HG03354 (cell line): Measurements from ENCODE around the gene TIAM2.
"Not testable (repeated sequence)": the region's sequence is repeated elsewhere in the genome, so short reads cannot be mapped to it uniquely, and the experiment has no call there.

Source experiments
- ATAC-seq: cut with Tn5 transposase; IDR thresholded peaks from one replicate; pipeline ENCODE4 v1.9.1; 2021; ENCODE audit warnings: mild to moderate bottlenecking; ENCODE audit not compliant: unreplicated experiment, poor library complexity, severe bottlenecking

The TIAM2 gene

GRCh38 chr6:154995254-154996015 is at the start of gene TIAM2:
Gene TIAM2 (plus strand): TSS chr6:154995315. CDS start chr6:155129224, 133,909 bp downstream.
- peak; percentile 53 for ATAC-seq

DNA sequence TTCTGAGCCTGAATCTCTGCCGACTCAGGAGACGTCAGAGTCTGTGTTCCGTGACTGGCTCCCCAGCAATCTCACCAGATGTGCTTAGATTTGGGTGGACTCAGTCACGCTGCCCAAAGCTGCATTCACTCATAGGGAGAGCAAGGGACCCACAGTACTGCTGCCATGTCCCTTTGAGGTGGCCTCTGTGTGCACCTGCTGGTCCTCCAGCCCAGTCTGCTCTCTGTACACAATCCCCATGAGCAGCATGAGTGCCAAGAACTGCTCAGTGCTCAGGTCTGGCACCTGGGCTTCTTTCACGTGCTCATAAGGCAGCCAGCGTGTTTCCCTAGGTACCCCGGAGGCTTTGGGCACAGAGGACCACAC is 44.2 kb upstream of the TIAM2 start:
- ATAC-seq = no peak

DNA sequence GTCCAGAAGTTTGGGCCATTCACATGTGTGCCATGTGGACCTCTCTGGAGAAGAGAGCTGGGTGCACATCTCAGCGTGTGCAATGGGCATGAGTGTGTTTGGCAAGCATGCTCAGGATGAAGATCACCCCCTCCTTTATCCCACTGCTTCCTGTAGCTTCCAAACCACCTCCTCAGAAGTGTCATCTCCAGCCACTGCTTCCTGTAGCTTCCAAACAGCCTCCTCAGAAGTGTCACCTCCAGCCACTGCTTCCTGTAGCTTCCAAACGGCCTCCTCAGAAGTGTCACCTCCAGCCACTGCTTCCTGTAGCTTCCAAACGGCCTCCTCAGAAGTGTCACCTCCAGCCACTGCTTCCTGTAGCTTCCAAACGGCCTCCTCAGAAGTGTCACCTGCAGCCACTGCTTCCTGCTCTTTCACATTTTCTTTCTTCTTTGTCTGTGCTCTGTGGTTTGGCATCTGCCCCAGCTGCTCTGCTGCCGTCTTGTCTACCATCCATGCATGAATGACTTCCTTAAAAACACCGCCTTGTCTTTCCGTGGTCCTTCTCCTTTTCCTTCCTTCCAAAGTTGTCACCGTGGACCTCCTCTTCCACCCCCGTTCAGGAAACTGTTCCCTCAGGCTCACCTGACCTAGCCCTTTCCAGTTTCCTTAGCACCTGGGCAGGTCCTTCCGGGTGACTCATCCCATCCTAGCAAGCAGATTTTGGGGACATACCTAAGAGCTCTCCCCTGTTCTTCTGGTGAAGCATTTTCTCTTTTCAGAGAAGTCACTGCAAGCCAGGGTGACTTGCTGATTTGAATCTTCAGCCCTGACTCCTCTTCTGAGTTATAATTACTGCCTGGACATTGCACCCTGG is 43.5 kb upstream of the TIAM2 start:
- ATAC-seq = peak; percentile 89

DNA sequence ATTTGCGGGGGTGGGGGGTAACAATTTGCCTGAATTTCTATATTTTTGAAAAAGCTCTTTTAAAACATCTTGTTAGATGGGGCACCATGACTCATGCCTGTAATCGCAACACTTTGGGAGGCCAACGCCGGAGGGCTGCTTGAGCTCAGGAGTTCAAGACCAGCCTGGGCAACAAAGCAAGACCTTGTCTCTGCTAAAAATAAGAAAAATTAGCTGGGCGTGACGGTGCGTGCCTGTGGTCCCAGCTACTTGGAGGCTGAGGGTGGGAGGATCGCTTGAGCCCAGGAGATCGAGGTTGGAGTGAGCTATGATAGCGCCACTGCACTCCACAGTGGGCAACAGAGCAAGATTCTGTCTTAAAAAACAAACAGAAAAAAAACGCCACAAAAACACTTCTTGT is 41.5 kb upstream of the TIAM2 start:
- ATAC-seq = no peak

DNA sequence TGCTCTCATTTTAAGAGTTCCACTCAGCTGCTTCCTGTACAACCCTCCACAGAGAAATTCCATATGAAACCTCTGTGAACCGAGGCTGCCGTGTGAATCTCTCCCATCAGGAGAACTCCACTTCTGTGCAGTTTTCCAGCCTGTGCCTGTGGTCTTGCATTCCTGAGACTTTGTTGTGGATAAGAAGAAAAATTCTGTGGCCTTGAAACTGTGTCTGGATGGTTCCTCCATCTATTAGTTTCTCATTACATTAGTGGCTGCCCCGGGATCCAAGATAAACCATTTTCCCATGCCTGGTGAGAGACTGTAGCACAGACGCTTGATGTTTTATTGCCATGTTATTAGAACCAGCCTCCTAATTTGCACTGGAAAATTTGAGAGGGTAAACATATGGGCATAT is 40.8 kb upstream of the TIAM2 start:
- ATAC-seq = no peak

GRCh38 chr6:154956771-154957522 is 38.2 kb upstream of the TIAM2 start:
- ATAC-seq = no peak

DNA sequence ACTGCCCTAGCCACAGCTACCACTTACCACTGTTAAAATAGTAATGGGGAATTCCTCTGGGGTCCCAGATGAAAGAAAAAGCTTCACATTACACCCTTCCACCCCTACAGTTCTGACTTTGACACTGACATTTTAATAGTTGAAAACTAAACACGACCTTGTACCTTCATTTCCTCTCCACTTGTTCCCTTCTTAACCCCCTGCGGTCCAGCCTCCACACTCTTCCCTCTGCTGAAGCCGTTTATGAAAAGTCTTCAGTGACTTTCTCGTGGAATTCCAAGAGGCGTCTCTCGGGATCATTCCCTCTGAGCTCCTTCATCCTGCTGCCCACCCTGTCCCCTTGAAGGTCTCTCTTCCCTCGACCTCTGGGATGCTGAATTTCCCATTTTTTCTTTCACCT is 36.6 kb upstream of the TIAM2 start:
- no peak for ATAC-seq

- ATAC-seq = no peak
Measured at GRCh38 chr6:154960299-154960843, 34.7 kb upstream of the TIAM2 start.

GRCh38 chr6:154960854-154961530 is 34.1 kb upstream of the TIAM2 start:
- ATAC-seq = no peak

GRCh38 chr6:154962753-154963152 is 32.4 kb upstream of the TIAM2 start:
- no peak for ATAC-seq

- ATAC-seq = not testable (repeated sequence)
Measured at GRCh38 chr6:154966065-154966770, 28.9 kb upstream of the TIAM2 start.

- no peak for ATAC-seq
Measured at GRCh38 chr6:154969796-154970195, 25.3 kb upstream of the TIAM2 start.

- no peak for ATAC-seq
Measured at GRCh38 chr6:154974485-154975149, 20.5 kb upstream of the TIAM2 start.

GRCh38 chr6:154977588-154977987 is 17.5 kb upstream of the TIAM2 start:
- no peak for ATAC-seq

GRCh38 chr6:154980273-154981078 is 14.6 kb upstream of the TIAM2 start:
- no peak for ATAC-seq

DNA sequence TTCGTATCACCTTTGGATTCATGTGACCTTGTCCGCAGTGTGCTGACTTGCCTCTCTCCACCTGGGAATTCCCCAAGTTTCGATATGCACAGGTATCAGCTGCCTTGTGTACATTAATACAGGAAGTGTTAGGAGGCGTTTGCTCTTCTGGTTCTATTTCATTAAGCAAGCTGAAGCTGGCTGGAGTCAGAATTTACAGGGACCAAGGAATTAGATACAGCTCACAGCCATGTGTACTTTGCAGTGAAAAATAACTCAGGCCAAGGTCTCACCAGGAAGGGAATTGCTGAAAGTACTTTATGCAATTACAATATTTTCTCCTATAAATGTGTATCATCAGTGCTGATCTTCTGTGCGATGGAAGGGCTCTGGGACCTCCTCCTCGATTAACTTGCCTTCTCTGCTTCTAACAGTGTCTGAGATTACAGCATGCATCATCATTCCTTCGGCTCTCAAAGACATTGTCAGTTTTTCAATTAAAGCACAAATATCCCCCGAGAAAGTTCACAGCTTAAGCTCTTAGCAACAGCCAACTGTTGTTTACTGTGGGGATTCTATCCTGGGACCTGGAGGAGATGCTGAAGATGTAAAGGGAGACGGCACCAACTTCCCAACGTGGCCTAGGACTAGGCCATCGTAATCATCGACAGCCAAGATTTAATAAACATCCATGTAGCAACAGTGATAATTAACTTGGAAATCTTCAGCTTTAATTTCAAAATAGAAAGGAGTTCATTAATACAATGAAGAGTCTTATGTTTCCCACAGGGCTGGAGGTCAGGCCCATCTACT is 13.8 kb upstream of the TIAM2 start:
- ATAC-seq = peak; percentile 53

DNA sequence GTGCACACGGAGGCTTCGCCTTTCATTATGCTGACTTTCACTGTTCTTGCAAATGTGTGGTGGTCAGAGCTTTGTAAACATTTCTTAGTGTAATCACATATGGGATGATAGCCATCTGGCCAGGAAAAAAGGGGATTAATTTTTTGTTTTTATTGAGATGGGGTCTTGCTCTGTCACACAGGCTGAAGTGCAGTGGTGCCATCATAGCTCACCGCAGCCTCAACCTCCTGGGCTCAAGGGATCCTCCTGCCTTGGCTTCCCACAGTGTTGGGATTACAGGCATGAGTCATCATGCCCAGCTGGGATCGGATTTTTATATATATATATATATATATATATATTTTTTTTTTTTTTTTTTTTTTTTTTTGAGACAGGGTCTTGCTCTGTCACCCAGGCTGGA is 11.0 kb upstream of the TIAM2 start:
- ATAC-seq = no peak
